ENCODE data around the gene LAMA2.

LAMA2 gene

DNA sequence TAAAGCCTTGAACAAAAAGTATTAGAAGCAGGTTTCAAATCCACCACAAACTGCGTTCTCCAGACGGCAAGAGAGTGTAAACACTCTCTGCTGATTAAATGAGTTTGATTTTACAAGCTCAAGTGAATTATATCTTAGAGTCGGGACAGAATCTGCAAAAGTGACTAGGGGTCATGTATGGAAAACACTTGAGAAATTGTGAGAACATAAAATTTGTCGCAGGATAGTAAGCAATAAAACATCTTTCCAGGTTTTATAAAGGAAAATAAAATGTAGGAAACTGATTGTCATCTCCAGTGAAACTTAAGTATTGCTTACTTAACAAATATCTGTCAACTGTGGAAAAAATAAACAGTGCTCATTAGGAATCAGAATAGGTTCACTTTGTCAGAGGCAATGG is 452.9 kb downstream of the LAMA2 start:
- DNase-seq, result no peak

DNA sequence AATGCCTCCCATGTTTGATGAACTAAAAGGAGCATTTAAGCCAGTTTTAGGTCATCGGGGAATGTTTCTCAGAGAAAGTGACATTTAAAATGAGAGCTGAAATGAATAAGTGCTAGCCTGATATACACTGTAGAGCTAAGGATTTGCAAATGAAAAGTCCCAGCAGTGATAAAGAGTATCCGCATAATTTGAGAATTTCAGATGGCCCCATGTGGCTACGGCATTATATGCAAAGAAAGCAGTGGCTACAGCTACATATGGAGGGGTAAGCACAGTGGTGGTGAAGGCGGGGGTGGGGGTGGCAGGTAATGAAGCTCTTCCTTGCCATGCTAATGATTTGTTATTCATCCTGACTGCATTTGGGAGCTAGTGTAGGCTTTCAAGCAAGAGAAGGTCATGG is 455.7 kb downstream of the LAMA2 start:
- DNase-seq, result no peak

GRCh38 chr6:129340983-129341382 is 458.0 kb downstream of the LAMA2 start:
- DNase-seq, result no peak

DNA sequence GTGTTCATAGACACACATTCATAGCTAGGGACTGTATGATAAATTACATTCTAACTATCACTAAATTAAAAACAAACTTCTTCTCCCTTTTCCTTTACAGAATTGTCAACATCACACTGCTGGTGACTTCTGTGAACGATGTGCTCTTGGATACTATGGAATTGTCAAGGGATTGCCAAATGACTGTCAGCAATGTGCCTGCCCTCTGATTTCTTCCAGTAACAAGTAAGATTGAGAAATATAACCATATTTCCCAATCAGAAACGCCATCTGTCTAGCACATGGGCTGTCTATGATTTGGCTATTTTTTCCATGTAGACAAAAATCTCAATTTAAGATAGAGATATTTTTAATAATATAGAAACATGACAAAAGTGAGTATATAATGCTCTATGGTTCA is 459.3 kb downstream of the LAMA2 start:
- DNase-seq, result no peak

- DNase-seq, result no peak
Measured at GRCh38 chr6:129342796-129343195, 459.9 kb downstream of the LAMA2 start.

- DNase-seq, result no peak
Measured at GRCh38 chr6:129344379-129344778, 461.4 kb downstream of the LAMA2 start.

DNA sequence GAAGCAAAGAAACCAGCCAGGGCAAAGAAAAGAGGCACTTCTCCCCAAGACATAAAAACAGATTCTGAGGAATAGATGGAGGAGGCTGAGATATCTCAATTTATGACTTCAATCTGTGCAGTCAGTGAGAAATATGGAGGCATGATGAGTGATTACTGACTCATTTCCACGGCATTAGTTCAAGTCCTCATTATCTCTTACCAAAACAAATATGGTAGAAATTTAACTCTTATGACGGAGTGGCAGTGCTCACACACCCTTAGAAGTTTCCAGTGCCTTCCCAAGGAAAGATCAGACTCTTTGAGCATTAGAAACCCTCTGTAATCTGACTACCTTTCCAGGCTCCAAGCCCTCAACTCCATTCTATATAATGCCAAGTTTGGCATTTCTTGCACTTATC is 463.0 kb downstream of the LAMA2 start:
- DNase-seq, result no peak

GRCh38 chr6:129346964-129347363 is 464.0 kb downstream of the LAMA2 start:
- DNase-seq, result no peak

- DNase-seq, result no peak
Measured at GRCh38 chr6:129350278-129350677, 467.3 kb downstream of the LAMA2 start.

DNA sequence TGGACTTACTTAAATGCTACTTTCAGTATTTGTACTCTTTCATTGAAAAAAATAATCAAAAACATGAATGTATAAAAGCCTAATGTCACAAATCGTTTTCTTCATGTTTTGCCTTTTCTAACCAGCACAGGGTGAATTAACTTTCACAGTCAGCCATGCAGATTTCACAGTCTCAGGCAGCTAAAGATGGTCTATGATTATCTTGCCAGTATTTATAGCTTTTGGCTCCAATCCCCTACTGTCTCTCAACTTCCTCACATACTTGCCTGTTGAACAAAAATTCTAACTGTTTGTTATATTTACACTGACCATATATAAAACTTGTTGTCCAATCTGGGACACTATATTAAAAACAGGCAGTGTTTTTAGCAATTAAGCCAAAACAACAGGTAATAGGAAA is 468.9 kb downstream of the LAMA2 start:
- DNase-seq, result no peak

- DNase-seq, result no peak
Measured at GRCh38 chr6:129353067-129353466, 470.1 kb downstream of the LAMA2 start.

DNA sequence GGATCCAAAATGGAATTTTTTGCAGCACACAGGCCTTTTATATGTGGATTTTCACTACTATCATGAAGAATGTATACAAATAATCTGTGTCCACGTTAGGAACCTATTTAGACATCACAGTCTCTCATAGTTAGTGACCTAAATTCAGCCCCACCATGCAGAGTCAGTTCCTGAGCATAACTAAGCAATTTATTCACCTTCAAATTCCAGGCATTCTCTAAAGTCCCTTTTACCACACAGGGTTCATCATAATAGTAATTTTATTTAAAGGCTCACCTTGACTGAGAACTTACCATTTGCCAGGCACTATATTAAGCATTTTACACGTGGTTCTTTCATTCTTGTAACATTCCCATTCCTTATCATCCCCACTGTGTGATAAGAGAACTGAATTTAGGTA is 473.2 kb downstream of the LAMA2 start:
- DNase-seq, result no peak

GRCh38 chr6:129359811-129360681 is 477.1 kb downstream of the LAMA2 start:
- no peak for DNase-seq

- no peak for DNase-seq
Measured at GRCh38 chr6:129360682-129360955, 477.7 kb downstream of the LAMA2 start.

DNA sequence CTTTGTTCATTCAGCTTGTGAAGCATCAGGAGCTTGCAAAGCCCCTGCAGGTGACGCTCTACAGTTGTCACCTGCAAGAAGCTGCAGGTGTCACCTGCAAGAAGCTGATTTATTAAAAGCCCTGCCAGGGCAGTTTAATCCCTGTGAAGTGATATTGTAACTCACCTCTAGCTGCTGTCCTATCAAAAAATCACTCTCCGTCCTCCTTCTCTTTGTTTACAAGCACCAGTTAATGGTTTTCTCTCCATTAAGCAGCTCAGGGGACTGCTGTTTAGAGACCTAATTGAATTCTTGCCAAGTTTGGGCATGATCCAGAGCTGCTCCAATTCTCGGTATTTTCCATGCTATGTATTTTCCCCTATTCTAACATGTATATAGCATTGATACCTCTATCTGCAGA is 481.1 kb downstream of the LAMA2 start:
- DNase-seq, result no peak

GRCh38 chr6:129364767-129365166 is 481.8 kb downstream of the LAMA2 start:
- DNase-seq, result no peak

- no peak for DNase-seq
Measured at GRCh38 chr6:129368076-129368475, 485.1 kb downstream of the LAMA2 start.

GRCh38 chr6:129368970-129369369 is 486.0 kb downstream of the LAMA2 start:
- no peak for DNase-seq

- no peak for DNase-seq
Measured at GRCh38 chr6:129369737-129370136, 486.8 kb downstream of the LAMA2 start.

GRCh38 chr6:129370268-129370916 is 487.5 kb downstream of the LAMA2 start:
- peak; percentile 73 for DNase-seq

DNA sequence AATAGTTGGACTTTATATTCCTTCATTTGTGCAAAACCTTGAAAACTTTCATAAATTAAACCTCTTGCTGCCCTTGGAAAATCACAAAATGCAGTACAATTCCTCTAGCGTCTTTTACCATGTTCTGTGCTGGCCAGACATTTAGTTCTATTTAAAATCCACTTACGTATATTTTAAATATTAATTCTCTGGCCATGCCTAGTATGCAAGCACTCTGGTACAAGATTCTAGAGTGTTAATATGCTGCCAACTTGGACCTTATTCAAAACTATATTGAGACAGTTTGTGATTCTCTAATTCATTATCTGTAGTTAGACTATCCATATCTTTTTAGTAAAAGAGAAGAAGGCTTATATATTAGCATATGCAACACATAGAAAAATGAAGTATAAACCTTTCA is 498.9 kb downstream of the LAMA2 start:
- DNase-seq, result no peak

DNA sequence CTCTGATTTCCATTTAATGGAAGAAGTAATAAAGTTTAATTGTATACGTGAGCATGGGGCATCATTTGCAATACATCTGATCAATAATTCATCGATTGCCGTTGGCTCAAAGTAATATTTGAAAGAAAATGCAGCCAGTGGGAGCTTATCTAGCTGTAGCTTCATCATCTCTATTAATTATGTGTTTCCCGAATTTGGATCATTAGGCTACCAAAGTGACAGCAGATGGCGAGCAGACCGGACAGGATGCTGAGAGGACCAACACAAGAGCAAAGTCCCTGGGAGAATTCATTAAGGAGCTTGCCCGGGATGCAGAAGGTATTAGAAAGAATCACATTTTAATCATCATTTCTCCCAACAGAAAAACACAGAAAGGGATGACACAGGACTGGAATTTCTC is 500.0 kb downstream of the LAMA2 start:
- no peak for DNase-seq

DNA sequence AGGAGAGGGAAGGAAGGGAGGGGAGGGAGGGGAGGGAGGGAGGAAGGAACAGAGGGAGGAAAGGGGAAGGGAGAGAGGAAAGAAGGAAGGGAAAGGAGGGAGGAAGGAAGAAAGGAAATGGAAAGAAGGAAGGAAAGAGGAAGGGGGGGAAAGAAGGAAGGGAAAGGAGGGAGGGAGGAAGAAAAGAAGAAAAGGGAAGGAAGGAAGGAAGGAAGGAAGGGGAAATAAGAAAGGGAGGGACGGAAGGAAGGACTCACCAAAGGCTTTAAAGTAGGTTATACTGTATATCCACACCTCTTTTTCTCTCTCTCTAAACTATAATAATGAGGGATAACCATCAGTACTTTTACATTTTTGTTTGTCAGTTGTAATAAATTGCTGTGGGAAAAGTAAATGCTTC is 502.2 kb downstream of the LAMA2 start:
- no peak for DNase-seq

DNA sequence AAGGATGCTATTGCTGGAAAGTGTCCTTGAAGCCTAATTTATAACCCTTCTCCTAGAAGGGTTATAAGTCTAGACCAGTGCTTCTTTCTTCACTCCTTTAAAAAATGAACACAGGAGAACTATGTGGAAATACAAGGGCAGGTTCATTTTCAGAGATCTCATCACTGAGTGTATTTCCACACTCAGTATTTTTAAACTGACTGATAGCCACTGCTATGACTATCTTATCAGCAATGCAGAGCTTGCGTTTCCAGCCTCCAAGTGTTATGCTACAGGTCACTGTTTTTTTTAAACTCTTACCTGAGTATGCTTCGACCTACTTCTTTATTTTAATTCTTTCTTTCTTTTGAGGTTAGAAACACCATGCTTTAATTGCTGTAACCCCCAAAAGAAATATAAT is 508.0 kb downstream of the LAMA2 start:
- no peak for DNase-seq

DNA sequence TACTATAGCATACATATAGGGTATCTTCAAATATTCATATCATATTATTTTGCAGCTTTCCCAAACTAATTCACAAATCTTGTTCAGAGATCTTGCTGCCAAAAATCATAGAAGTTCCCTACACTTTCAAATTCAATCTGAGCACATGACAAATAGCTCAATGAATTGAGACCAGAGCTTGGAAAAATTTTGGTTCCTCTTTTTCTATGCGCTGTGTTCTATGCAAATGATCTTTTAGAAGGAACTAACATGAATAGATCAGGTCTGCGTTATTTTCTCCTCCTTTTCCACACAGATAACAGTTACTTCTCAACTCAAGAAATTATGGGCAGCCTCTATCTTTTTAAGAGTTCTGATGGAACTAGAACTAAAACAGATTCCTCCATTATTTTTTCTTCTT is 510.7 kb downstream of the LAMA2 start:
- no peak for DNase-seq

Measured in activated effector memory CD4-positive, alpha-beta T cell treated with anti-CD3 and anti-CD28 coated beads, Interleukin-2, amount 50 U/mL, for 16 hours (primary cell).